ENCODE results near the gene SAG.

SAG gene

DNA sequence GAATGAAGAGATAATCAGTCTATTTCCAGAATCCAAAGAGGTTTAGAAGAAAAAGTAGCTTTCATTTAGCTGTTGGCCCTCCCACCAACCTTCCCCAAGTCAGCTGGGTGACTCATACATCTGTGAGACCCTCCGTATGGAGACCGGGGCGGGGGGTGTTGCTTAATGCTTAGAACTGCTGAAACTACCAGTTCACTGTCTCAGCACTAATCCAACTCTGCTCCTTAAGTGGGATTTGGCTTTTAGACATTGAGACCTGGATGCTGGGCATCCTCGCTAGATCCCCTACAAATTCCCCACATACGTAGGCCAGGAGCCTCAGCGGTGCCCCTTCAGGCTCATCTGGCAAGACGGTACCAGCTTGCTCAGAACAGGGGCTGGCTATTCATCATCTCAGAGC, at the start of gene SAG:
SAG (plus strand) TSS at position 252 of the 400 bp plus-strand sequence. CDS start 1,374 bp downstream, outside the sequence.
- DNase-seq (ENCODE audit: extremely low spot score, insufficient read length, low read depth), result no peak
- FAIRE-seq, result no peak

DNA sequence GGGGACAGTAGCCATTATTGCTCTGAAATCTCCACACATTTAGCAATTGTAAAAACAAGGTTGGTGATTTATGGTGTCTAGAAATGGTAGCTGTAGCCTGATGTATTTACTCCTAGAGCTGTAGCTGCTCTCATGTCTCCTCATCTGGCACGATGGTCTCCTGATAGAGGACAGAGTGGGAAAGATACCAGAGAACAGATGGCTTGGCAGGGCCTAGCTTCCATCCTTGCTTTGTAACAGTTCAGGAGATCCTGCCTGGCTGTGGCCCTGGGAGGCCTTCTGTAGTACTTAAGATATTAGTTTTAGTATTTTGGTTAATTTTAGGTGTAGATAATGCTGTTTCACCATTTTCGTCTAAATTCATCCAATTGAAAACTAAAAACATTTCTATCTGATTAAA, 49.4 kb upstream of the SAG start:
- DNase-seq (ENCODE audit: extremely low spot score, insufficient read length, low read depth), result no peak
- FAIRE-seq, result no peak

GRCh38 chr2:233259730-233260129, 47.9 kb upstream of the SAG start:
- FAIRE-seq, result no peak
- DNase-seq (ENCODE audit: extremely low spot score, insufficient read length, low read depth), result no peak

GRCh38 chr2:233260661-233261060, 47.0 kb upstream of the SAG start:
- no peak for FAIRE-seq
- no peak for DNase-seq (ENCODE audit: extremely low spot score, insufficient read length, low read depth)

DNA sequence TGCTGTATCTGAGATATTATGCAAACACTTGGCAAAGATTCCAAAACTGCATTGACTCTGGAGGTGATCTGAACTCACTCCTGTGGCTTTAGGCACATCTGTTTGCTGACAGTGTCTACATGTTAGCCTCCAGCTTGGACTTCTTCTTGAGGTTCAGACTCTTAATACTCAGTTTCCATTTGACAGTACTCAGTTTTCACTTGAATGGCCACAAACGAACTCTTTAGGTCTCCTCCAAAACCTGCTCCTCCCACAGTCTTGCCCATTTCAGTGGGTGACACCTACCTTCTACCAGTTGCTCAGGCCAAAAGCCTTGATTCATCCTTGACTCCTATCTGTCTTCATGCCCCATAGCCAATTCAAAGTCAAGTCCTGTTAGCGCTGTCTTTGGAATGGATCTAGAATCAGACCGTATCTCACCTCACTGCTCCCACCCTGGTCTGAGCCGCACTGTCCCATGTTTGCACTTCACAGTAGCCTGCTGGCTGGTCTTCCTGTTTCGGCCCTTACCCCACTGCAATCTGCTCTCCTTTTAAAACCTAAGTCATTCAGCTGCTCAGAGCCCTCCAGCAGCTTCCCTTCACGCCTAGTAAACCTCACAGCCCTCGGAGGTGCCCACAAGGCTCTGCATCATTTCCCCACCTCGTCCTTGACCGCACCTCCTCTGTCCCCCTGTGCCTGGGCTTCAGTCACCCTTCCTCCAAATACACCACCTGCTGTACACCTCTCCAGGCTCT, 45.6 kb upstream of the SAG start:
- DNase-seq (ENCODE audit: extremely low spot score, insufficient read length, low read depth) (no peak), FAIRE-seq (peak; percentile 95)

DNA sequence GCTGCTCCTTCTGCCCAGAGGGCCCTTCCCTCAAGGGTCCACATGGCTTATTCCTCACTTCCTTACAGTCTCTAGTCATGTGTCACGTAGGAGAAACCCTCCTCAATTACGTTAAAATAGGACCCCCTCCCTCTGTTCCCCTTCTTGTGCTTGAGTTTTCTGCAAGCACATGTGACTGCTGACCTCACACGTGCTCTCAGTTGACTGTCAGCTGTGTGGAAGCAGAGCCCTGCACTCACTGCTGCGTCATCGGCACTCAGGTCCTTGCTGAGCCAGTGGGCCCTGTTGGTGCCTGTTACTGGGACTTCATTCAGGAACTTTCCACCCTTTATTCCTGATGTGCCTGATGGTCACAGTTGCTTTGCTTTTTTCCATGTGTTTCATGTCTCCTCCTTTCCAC, 45.1 kb upstream of the SAG start:
- FAIRE-seq (no peak), DNase-seq (ENCODE audit: extremely low spot score, insufficient read length, low read depth) (no peak)

DNA sequence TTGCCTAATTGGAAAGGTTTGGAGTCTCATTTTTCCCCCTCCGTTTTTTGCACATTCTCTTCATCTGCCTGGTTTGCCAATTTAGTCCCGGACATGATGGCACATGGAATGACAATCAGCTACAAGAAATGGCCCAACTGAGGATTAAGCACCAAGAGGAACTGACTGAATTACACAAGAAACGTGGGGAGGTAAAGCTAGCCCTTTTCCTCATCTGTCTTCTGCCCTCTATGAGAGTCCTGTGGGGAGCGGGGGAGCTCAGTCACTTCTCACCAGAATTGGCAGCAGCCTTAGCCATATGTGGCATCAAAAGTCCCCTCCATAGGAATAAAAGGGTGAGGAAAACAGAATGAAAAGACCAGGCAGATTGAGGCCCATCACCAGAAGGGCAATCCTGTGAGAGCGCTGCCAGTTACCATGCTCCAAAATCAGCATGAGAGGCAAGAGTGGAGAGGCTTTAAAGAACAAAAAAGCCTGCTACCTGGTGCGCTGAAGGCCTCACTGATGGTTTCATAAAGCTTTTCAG, 44.5 kb upstream of the SAG start:
- no peak for FAIRE-seq
- no peak for DNase-seq (ENCODE audit: extremely low spot score, insufficient read length, low read depth)

- no peak for DNase-seq (ENCODE audit: extremely low spot score, insufficient read length, low read depth)
- FAIRE-seq, result no peak
Measured at GRCh38 chr2:233264667-233265066, 42.9 kb upstream of the SAG start.

DNA sequence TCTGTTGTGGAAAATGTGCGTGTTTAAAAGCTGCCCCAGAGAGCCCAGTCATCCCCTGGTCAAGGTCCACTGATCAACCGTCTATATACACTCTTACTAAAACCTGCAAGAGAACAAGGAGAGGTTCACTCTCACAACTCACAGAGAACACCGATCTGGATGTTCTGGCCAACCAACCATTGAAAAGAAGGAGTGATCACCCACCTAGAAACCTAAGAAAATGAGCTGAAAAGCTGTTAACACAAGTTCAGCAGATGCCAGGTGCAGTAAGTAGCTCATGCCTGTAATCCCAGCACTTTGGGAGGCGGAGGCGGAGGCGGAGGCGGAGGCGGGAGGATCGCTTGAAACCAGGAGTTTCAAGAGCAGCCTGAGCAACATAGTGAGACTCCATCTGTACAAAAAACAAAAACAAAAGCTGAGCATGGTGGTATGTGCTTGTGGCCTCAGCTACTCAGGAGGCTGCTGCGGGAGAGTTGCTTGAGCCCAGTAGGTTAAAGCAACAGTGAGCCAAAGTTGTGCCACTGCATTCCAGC, 41.7 kb upstream of the SAG start:
- FAIRE-seq (no peak), DNase-seq (ENCODE audit: extremely low spot score, insufficient read length, low read depth) (no peak)

DNA sequence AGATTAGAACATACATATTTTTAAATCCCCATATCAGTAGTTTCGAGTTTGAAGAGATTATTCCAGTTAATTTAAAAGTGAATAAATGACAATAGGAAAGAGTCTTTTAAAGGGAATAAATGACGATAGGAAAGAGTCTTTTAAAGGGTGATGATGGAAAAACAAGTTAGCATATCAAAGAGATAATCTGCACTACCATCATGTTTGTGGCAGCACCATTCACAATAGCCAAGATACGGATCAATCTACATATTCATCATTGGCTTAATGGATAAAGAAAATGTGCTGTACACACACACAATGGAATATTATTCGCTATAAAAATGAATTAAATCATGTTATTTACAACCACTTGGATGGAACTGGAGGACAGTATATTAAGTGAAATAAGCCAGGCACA, 41.1 kb upstream of the SAG start:
- DNase-seq (ENCODE audit: extremely low spot score, insufficient read length, low read depth), result no peak
- FAIRE-seq, result no peak

DNA sequence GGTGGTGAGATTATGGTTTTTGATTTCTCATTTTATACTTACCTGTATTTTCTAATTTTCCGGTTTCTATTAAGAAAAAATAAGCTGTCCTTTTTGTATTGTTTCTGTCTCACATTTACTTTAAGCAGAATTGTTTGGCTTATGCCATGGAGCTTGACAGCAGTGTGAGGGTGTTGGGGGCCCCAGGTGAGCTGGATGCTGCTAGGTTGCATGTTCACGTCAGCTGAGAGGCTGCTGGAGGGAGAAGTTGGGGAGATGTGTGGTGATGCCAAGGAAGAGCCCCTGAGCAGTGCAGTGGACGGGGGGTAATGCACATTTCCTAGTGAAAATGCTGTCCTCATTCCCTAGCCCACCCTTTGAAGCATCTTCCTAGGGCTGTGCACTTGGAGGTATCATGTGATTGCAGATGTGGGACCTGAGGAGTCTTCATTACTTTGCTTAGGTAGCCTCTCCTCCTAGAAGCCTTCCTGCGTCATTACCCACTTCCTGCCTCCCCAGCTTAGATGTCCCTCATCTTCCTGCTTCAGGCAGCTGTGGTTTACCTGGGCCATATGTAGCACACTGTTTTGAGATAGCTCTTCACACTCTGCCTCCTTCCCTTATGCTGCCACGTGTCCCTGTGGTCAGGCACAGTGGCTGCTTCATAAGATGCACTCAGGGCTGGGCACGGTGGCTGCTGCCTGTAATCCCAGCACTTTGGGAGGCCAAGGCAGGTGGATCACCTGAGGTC, 39.9 kb upstream of the SAG start:
- FAIRE-seq, result peak; percentile 95
- no peak for DNase-seq (ENCODE audit: extremely low spot score, insufficient read length, low read depth)

- no peak for FAIRE-seq
- no peak for DNase-seq (ENCODE audit: extremely low spot score, insufficient read length, low read depth)
Measured at GRCh38 chr2:233270366-233270765, 37.2 kb upstream of the SAG start.

GRCh38 chr2:233270951-233271350, 36.7 kb upstream of the SAG start:
- no peak for FAIRE-seq
- DNase-seq (ENCODE audit: extremely low spot score, insufficient read length, low read depth), result no peak

- no peak for FAIRE-seq
- DNase-seq (ENCODE audit: extremely low spot score, insufficient read length, low read depth), result no peak
Measured at GRCh38 chr2:233271693-233272092, 35.9 kb upstream of the SAG start.

DNA sequence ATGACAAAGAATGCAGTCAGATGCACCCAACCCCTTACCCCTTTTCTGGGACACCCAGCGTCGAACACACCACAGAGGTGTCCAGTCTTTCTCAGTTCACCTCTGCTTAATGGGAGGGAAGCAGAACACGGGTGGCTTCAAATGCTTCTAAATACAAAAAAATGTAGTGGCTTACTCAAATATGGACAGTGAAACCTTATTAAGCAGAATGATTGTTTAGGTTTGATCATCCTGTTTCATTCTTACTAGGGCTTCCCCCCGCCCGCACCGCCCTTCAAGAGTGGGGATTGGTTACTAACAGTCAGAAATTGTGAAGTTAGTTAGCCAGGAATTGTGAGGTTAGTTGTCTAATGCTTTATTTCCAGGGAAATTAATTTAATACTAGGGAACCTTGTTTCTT, 34.5 kb upstream of the SAG start:
- FAIRE-seq, result no peak
- no peak for DNase-seq (ENCODE audit: extremely low spot score, insufficient read length, low read depth)

- no peak for DNase-seq (ENCODE audit: extremely low spot score, insufficient read length, low read depth)
- no peak for FAIRE-seq
Measured at GRCh38 chr2:233275223-233275622, 32.4 kb upstream of the SAG start.

DNA sequence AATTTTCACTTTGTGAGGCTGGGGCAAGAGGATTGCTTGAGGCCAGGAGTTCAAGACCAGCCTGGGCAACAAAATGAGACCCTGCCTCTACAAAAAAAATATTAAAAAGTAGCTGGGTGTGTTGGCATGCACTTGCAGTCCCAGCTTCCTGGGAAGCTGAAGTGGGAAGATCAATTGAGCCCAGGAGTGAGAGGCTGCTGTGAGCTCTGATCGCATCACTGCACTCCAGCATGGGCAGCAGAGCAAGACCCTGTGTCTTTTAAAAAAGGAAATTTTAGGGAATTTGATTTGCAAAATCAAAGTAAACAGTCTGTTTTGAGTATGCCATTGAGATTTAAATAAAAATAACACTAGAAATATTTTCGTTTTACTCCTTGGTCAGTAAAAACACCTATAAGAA, 28.7 kb upstream of the SAG start:
- DNase-seq (ENCODE audit: extremely low spot score, insufficient read length, low read depth) (no peak), FAIRE-seq (no peak)

DNA sequence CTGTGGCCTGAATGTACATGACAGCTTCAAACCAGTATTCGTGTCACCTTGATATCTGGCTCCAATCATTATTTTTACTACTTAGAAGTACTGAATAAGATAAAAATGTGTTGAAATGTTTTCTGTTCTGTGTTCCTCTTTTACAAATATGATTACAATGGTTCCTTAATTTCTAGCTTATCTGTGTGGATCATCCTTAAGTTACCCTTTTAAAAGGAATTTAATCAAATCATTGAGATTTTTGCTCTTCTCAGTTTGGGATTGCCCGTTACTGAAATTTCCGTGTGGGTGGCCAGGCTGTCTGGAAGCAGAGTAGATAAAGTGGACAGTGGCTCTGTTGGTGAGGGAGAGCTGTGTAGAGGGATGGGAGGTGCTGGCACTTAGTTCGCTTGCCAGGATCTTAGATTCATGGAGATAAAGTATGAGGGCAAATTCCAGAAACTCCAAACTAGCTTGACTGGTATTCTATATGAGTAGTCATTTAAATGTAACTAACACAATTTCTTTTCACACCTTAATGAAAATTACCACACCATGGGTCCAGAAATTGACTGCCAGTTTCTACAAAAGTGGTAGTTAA, 27.4 kb upstream of the SAG start:
- FAIRE-seq, result no peak
- no peak for DNase-seq (ENCODE audit: extremely low spot score, insufficient read length, low read depth)

GRCh38 chr2:233281553-233281952, 26.1 kb upstream of the SAG start:
- FAIRE-seq (no peak), DNase-seq (ENCODE audit: extremely low spot score, insufficient read length, low read depth) (no peak)

- no peak for FAIRE-seq
Measured at GRCh38 chr2:233281992-233282603, 25.5 kb upstream of the SAG start.

More at GRCh38 chr2:233281992-233282603, 25.5 kb upstream of the SAG start:
- no peak for DNase-seq (ENCODE audit: extremely low spot score, insufficient read length, low read depth)
